SK-N-MC (cell line): Measurements from ENCODE around the gene ZNF423.

Experiments
- FOXP2 ChIP-seq: optimal IDR thresholded peaks from 2 replicates; pipeline ENCODE3; 2011; ENCODE audit warnings: mild to moderate bottlenecking, moderate library complexity; ENCODE audit not compliant: insufficient read depth; ENCODE audit errors: extremely low read length, control extremely low read depth
- POLR2AphosphoS5 ChIP-seq: IDR thresholded peaks from 2 replicates; pipeline ENCODE4 v1.6.1; 2012; ENCODE audit warnings: mild to moderate bottlenecking, low read depth, low read length, borderline replicate concordance

DNA sequence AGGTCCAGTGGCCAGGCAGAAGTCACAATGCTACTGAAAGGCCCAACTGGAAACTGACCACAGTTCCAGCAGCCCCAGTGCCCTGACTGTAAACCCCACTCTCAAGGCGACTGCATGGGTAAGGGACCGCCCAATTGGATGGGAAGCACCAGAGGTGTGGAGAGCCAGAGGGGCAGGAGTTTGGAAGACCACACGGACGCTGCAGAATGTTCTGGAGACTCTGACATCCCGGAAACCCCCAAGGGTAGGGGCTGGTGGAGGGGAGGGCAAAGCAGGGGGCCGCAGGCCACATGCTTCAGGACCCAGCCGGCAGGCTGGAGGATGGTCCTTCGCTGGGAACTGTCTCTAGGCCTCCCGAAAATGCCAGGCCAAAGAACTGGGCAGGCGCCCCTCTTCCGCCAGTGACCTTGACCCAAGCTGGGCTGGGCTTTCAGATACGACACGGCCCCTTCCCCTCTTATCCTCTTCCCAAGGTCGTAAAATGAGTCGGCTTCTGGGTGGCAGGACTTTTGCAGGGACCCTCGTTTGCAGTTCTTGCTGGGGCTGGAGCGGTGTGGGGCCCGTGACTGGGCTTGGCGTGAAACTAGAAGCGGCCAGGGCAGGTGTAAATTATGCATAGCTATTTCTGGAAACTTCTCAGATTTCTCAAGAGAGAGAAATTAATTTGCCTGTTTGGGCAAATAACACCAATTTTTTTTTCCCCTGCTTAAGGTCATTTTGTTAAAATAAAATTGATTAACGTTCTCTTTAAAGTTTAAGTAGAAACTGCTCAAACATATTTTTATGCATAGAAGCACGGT, 372.1 kb downstream of the ZNF423 start:
- TF ChIP-seq FOXP2, result no peak
- no peak for TF ChIP-seq POLR2AphosphoS5
